HEK293T (cell line): Measurements from ENCODE around the gene NXPE3.

Experiments
- ARNT ChIP-seq: fragments of 450-650 bp; IDR thresholded peaks from 2 replicates; pipeline ENCODE4 v1.6.1; 2017; ENCODE audit warnings: mild to moderate bottlenecking
- BHLHE40 ChIP-seq: fragments of 450-650 bp; IDR thresholded peaks from 2 replicates; pipeline ENCODE4 v1.6.1; 2016; ENCODE audit warnings: mild to moderate bottlenecking, moderate library complexity, borderline replicate concordance
- ELF4 ChIP-seq: fragments of 450-650 bp; IDR thresholded peaks from 2 replicates; pipeline ENCODE4 v1.6.1; 2017; ENCODE audit warnings: antibody characterized with exemption
- FOXA1 ChIP-seq: fragments of 450-650 bp; IDR thresholded peaks from 2 replicates; pipeline ENCODE4 v1.6.1; 2016; ENCODE audit warnings: mild to moderate bottlenecking
- FOXK2 ChIP-seq: fragments of 450-650 bp; IDR thresholded peaks from 2 replicates; pipeline ENCODE4 v1.6.1; 2016; ENCODE audit warnings: mild to moderate bottlenecking
- FOXM1 ChIP-seq: fragments of 450-650 bp; IDR thresholded peaks from 2 replicates; pipeline ENCODE4 v1.6.1; 2017; ENCODE audit warnings: mild to moderate bottlenecking, borderline replicate concordance
- HDGF ChIP-seq: fragments of 450-650 bp; IDR thresholded peaks from 2 replicates; pipeline ENCODE4 v1.6.1; 2017; ENCODE audit warnings: antibody characterized with exemption, borderline replicate concordance
- LEF1 ChIP-seq: fragments of 450-650 bp; IDR thresholded peaks from 2 replicates; pipeline ENCODE4 v1.6.1; 2017; ENCODE audit warnings: mild to moderate bottlenecking, borderline replicate concordance
- NFRKB ChIP-seq: fragments of 450-650 bp; IDR thresholded peaks from 2 replicates; pipeline ENCODE4 v1.6.1; 2016; ENCODE audit warnings: mild to moderate bottlenecking, moderate library complexity
- SP1 ChIP-seq: fragments of 450-650 bp; IDR thresholded peaks from 2 replicates; pipeline ENCODE4 v1.6.1; 2017
- SUZ12 ChIP-seq: fragments of 450-650 bp; IDR thresholded peaks from 2 replicates; pipeline ENCODE4 v1.6.1; 2016; ENCODE audit warnings: mild to moderate bottlenecking
- TARDBP ChIP-seq: fragments of 450-650 bp; IDR thresholded peaks from 2 replicates; pipeline ENCODE4 v1.6.1; 2016
- TF ChIP-seq, protein P1 (sequence below): fragments of 450-650 bp; IDR thresholded peaks from 2 replicates; pipeline ENCODE4 v1.6.1; 2016

DNA sequence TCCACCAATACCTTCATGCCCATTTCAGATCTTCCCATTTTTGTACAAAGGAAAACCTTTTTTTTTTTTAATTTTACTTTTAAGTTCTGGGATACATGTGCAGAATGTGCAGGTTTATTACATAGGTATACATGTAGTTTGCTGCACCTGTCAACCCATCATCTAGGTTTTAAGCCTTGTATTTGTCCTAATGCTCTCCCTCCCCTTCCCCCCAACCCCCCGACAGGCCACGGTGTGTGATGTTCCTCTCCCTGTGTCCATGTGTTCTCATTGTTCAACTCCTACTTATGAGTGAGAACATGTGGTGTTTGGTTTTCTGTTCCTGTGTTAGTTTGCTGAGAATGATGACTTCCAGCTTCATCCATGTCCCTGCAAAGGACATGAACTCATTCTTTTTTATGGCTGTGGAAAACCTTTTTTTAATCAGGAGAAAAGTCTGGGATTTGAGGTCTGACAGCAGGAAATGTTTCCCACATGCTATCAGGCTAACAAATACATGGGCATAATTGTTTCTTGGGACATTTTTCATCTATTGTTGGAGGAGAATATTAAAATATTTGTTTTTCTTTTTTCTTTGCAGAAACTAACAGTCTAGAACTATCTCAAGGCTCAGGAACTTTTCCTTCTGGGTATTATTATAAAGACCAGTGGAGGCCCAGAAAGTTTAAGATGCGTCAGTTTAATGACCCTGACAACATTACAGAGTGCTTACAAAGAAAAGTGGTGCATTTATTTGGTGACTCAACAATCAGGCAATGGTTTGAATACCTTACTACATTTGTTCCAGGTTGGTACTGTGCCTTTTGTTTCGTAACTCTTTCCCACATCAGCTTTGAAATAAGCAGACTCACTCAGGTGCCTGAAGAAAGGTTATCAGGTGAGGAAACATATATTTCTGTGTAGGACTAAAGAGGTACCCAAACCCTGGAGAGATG, 37.5 kb downstream of the NXPE3 start:
- TF ChIP-seq HDGF (no peak), SUZ12 (no peak), SP1 (no peak), TARDBP (no peak), NFRKB (no peak), FOXK2 (no peak), FOXM1 (no peak), ARNT (no peak), LEF1 (no peak), BHLHE40 (no peak), ELF4 (no peak), FOXA1 (no peak)
- TF ChIP-seq, protein P1, sequence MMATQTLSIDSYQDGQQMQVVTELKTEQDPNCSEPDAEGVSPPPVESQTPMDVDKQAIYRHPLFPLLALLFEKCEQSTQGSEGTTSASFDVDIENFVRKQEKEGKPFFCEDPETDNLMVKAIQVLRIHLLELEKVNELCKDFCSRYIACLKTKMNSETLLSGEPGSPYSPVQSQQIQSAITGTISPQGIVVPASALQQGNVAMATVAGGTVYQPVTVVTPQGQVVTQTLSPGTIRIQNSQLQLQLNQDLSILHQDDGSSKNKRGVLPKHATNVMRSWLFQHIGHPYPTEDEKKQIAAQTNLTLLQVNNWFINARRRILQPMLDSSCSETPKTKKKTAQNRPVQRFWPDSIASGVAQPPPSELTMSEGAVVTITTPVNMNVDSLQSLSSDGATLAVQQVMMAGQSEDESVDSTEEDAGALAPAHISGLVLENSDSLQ: no peak
